Left kidney (tissue), 2 donors: ENCODE measurements around the gene DPY19L3. TPM values are rescaled to one million over a fixed set of nuclear protein-coding genes. Genes with fewer than 3 reads are reported as not detected.
"Not testable (repeated sequence)": the region's sequence is repeated elsewhere in the genome, so short reads cannot be mapped to it uniquely, and the experiment has no call there.

Experiments
- DNase-seq: peaks from one replicate; pipeline ENCODE4 v3.0.0-alpha.2; 2013
- polyA plus RNA-seq: library from polyadenylated mRNA; unstranded; fragments of 120-200 nt; gene quantifications from one replicate; pipeline ENCODE4 v1.2.1, GENCODE V29; 2013; ENCODE audit not compliant: insufficient read length

DPY19L3 gene
- polyA plus RNA-seq, 1 donor: 80.9 TPM

DNA sequence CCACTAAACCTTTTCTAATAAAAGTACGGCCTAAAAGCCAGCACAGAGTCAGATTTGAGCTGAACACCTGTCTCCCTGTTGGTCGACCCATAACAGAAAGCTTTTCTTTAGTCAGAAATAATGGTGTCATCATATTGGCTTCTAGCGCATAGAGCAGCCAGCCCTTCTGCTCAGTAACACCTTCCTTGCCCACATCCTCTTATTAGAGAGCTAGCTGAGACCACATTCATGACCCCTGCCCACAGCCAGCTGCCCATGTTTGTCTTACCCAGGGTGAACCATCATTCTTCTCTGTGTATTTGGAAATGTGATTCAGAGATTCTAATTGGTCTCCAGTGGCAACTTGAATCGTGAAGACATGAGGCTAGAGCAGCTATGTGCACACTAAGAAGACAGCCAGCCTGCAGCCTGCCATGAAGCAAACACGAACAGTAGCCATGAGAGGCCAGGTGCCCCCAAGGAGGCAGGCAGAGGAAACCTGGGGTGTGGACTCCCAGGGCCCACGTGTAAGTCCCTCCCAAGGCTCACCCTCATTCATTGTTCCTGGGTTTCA is 93.2 kb downstream of the DPY19L3 start:
- DNase-seq: no peak

DNA sequence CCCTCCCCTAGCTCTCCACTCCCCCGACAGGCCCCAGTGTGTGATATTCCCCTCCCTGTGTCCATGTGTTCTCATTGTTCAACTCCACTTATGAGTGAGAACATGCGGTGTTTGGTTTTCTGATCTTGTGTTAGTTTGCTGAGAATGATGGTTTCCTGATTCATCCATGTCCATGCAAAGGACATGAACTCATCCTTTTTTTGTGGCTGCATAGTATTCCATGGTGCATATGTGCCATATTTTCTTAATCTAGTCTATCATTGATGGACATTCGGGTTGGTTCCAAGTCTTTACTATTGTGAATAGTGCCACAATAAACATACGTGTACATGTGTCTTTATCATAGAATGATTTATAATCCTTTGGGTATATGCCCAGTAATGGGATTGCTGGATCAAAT is 106.9 kb downstream of the DPY19L3 start:
- not testable (repeated sequence) for DNase-seq

DNA sequence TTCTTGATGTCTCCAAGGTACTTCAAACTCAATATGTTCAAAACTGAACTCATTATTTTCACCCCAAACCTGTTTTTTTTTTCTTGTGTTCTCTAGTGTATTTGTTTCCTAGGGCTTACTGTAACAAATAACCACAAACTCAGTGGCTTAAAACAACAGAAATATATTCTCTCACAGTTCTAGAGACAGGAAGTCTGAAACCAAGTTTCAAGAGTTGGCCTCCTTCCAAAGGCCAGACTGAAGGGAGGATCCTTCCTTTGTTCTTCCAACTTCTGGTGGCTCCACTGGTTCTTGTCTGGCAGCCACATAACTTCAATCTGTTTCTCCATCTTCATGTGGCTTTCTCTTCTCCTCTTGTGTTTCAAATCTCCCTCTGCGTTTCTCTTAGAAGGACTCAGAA is 113.5 kb downstream of the DPY19L3 start:
- DNase-seq: peak; percentile 1

DNA sequence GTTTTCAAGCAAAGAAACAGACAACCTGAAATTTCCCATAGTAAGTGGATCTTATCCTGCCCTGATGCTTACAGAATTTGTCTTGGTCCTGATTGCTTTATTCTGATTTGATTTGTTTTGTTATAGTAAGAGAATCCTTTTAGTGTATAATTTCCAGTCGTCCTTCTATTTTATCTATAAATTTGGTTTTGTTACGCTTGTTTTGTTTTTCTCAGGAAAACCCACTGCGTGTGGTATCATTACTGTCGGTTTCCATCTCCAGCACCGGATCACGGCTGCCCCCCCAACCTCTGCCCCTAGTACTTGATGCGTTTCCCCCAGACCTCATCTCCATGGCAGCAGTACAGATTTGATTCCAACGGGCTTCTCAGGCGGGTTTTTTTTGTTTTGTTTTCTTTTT is 117.4 kb downstream of the DPY19L3 start:
- no peak for DNase-seq

DNA sequence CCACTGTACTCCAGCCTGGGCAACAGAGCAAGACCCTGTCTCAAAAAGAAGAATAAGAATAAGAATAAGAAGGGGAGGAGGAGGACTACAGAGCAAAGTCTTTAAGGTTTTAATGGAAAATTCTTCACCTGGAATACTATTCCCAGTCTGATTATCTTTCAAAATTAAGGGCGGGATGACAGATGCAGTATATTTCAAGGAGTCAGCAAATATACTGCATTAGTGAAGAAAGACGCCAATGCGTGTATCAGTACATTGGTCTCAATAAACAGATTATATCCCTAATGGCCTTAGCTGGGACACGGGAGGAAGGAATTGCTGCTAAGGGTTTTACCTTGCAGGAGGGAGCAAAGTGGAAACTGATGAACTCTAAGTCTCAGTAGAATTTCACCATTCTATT is 121.3 kb downstream of the DPY19L3 start:
- DNase-seq: no peak

DNA sequence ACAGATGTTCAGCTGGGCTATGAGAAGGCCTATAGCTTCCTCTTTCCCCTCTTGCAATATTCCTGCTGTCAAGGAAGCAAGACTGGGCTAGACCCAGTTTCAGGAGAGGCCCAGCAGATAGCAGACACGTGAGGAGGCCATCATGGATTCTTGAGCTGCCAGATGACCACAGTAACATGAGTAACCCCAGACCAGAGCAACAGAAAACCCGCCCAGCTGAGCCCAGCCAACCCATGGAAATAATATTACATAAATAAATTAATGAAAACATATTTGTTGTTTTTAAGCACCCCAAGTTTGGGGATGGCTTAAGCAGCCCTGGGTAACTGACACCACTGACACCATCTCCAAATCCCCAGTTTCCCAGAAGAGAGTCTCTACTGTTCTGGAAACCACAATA is 125.2 kb downstream of the DPY19L3 start:
- no peak for DNase-seq

DNA sequence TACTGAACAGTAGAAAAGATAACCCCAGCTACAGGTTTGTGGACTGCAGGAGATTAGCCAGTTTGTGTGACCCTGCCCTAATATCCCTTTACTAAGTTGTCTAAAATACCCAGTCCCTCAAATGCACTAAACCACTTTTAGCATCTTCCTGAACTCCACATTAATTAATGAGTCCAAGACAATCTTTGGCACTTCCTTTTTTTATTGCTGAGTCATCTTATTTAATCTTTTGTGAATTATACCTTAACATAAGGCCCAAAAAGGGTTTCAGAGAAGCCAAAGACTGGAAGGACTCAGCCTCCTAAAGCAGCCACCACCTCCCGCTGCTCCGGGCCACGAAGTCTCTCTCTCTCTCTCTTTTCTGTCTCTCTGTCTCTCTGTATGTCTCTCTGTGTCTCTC is 126.7 kb downstream of the DPY19L3 start:
- no peak for DNase-seq

Other genes with a start within 250 kb of the DPY19L3 start
- 35.5 TPM for gene ZNF507, start 60.2 kb upstream of the DPY19L3 start, polyA plus RNA-seq
- 130 TPM for gene PDCD5, start 175.4 kb downstream of the DPY19L3 start, polyA plus RNA-seq